ENCODE results near the gene CDC5L. TPM values are rescaled to one million over a fixed set of nuclear protein-coding genes. Genes with fewer than 3 reads are reported as not detected.
A peak's percentile ranks its signal among the peaks of the same experiment; 100 is the strongest.

CDC5L gene
- total and polyA plus RNA-seq, 7 donors = 10.9 to 33.3 (median 27.4) TPM

DNA sequence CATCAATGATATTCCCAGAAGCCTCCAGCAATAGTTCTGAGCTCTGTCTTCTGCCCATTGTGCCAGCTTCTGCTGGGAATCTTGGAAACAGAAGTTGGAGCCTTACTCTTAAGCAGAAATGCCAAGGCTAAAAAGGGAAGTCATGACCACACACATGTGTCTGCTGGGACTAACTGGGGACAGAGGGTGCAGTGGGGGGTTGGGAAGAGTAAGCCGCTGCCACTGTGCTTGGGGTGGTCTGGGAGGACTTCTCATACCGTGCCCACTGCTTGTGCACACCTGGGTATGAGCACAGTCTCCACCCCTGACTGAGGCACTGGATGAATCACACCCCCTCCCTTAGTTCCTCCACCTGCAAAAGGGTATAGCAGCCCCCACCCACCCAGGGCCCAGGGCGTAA lies 90.7 kb downstream of the CDC5L start:
- WGBS, 3 donors = 50 to 79% (median 61%) methylated on average over 3 of the region's 3 CpGs
- ATAC-seq = peak; percentile 29 to 84 (median 66)
- no peaks in the 10 kb centered on the region for H3K27me3 ChIP-seq (ENCODE audit: insufficient read depth in 3 of 3, low read length in 2 of 3)
- no peaks in the 10 kb centered on the region for H3K9me3 ChIP-seq
- intact Hi-C loops (cut with DNase I) = loop anchor here (5.0 to 10.0 kb wide), 5 partner anchors 174 to 1447 kb away; no protein-coding TSS in a partner anchor
- TF ChIP-seq, protein P1, sequence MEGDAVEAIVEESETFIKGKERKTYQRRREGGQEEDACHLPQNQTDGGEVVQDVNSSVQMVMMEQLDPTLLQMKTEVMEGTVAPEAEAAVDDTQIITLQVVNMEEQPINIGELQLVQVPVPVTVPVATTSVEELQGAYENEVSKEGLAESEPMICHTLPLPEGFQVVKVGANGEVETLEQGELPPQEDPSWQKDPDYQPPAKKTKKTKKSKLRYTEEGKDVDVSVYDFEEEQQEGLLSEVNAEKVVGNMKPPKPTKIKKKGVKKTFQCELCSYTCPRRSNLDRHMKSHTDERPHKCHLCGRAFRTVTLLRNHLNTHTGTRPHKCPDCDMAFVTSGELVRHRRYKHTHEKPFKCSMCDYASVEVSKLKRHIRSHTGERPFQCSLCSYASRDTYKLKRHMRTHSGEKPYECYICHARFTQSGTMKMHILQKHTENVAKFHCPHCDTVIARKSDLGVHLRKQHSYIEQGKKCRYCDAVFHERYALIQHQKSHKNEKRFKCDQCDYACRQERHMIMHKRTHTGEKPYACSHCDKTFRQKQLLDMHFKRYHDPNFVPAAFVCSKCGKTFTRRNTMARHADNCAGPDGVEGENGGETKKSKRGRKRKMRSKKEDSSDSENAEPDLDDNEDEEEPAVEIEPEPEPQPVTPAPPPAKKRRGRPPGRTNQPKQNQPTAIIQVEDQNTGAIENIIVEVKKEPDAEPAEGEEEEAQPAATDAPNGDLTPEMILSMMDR (IDR thresholded peaks at IDR 0.05) = no peak
- peaks cover 19% of the 10 kb centered on the region for H3K4me1 ChIP-seq
- DNase-seq = no peak
- H3K4me3 ChIP-seq = no peak overlapping the region
- no peak overlapping the region for H3K27ac ChIP-seq
- H3K36me3 ChIP-seq (ENCODE audit: insufficient read depth in 1 of 2, low read depth in 1 of 2) = no peaks in the 10 kb centered on the region

DNA sequence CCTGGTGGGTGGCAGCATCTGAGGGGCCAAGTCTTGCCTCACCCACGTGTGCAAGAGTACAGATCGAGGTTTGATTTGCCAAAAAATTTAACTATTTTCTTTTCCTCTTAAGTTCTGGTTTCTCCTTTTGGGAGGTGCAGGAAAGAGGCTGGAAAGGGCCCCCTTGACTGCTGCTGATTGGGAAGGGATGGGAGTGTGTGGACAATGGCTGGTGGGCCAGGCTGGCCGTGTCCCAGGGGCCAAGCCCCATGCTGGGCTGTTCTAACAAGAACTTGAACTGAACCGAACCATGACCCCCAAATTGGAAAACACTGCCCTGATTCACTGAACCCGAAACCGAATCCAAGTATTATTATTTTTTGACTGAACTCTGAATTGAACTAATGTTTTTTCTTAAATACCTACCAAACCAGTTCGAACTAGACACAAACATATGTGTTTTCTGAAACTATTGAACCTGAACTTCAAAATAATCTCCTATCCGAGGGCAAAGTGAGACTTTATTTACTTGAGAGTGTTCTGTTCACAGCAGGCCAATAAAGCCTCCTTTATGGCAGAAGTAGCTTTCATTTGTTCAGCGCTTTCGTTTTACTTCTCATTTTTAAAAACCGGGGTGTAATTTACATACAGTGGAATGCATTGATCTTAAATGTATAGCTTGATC lies 91.2 kb downstream of the CDC5L start:
- no peaks in the 10 kb centered on the region for H3K36me3 ChIP-seq (ENCODE audit: insufficient read depth in 1 of 2, low read depth in 1 of 2)
- TF ChIP-seq, protein P1 (IDR thresholded peaks at IDR 0.05) = no peak
- no peaks in the 10 kb centered on the region for H3K9me3 ChIP-seq
- WGBS, 3 donors = 79 to 84% (median 81%) methylated on average over 11 of the region's 11 CpGs
- no peaks in the 10 kb centered on the region for H3K27me3 ChIP-seq (ENCODE audit: insufficient read depth in 3 of 3, low read length in 2 of 3)
- peaks cover 19% of the 10 kb centered on the region for H3K4me1 ChIP-seq
- intact Hi-C loops (cut with DNase I) = loop anchor here (5.0 to 10.0 kb wide), 5 partner anchors 174 to 1446 kb away; no protein-coding TSS in a partner anchor
- no peak overlapping the region for H3K4me3 ChIP-seq
- ATAC-seq (no peak), DNase-seq (no peak)
- H3K27ac ChIP-seq = no peak overlapping the region

DNA sequence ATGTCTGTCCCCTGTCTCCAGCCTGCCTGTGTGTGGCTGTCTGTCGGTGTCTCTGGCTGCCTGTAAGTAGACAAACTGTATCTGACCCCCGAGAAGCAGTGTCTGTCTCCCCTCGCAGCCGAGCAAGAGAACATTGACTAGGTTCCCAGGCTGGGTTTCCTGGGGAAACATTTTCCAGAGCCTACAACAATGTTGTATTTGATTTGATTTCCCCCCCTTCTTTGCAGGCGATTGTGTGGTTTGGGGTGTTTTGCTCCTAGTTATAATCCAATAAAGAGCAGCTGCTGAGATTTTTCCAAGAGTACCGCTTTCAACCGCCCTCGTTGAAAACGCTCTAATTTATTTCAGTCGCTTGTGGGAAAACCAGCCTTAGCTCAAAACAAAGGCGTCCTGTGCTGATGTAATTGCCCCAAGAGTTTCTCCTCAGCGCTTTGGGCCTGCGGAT lies 92.6 kb downstream of the CDC5L start:
- no peaks in the 10 kb centered on the region for H3K9me3 ChIP-seq
- H3K36me3 ChIP-seq (ENCODE audit: insufficient read depth in 1 of 2, low read depth in 1 of 2) = no peaks in the 10 kb centered on the region
- no peaks in the 10 kb centered on the region for H3K27me3 ChIP-seq (ENCODE audit: insufficient read depth in 3 of 3, low read length in 2 of 3)
- H3K27ac ChIP-seq = no peak overlapping the region
- no peak overlapping the region for H3K4me3 ChIP-seq
- intact Hi-C loops (cut with DNase I) = no loop called here
- TF ChIP-seq, protein P1 (IDR thresholded peaks at IDR 0.05) = no peak
- 59 to 64% (median 60%) methylated on average over 13 of the region's 13 CpGs for WGBS, 3 donors
- H3K4me1 ChIP-seq = peaks cover 19% of the 10 kb centered on the region
- no peak for ATAC-seq
- no peak for DNase-seq

DNA sequence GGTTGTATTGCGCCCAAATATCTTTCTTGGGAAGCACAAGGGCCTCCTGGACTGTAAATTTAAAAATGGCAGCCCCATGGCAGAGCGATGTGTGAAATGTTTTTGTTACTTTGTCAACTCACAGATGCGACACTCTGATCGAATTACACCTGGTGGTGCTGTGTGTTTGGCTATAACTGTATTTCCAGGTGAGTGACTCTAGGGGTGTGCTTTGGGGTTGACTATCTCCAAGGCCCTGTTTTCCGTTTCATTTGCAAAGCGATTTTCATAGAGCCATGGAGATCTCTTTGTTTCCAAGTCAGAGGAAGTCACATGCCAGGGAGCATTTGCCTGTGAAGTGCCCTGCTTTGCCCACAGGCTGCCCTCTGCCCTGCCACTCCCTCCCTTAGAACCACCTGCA lies 93.5 kb downstream of the CDC5L start:
- no peaks in the 10 kb centered on the region for H3K27me3 ChIP-seq (ENCODE audit: insufficient read depth in 3 of 3, low read length in 2 of 3)
- no peaks in the 10 kb centered on the region for H3K36me3 ChIP-seq (ENCODE audit: insufficient read depth in 1 of 2, low read depth in 1 of 2)
- H3K27ac ChIP-seq = no peak overlapping the region
- peaks cover 16% of the 10 kb centered on the region for H3K4me1 ChIP-seq
- DNase-seq (no peak), ATAC-seq (no peak)
- TF ChIP-seq, protein P1 (IDR thresholded peaks at IDR 0.05) = no peak
- intact Hi-C loops (cut with DNase I) = no loop called here
- H3K9me3 ChIP-seq = no peaks in the 10 kb centered on the region
- WGBS, 3 donors = 93 to 96% (median 96%) methylated on average over 6 of the region's 6 CpGs
- H3K4me3 ChIP-seq = no peak overlapping the region

DNA sequence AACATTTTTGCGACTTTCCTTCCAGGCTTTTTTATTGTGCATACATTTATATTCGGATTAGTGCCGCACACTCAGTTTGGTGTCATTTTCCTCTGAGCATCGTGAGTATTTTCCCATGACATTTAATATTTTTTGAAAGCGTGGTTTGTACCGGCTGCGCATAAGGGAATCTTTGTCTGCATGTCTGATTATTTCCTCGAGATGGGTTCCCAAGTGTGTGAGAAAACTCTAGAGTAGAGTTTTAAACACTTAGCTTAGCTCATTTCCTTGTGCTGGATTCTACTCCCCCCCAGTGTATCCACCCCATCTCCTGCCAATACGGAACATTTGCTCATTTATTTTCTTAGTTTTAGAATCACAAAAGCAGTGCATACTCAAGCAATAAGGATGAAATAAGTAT lies 94.3 kb downstream of the CDC5L start:
- intact Hi-C loops (cut with DNase I) = no loop called here
- Histone ChIP-seq H3K36me3 (ENCODE audit: insufficient read depth in 1 of 2, low read depth in 1 of 2) (no peaks in the 10 kb centered on the region), H3K27me3 (ENCODE audit: insufficient read depth in 3 of 3, low read length in 2 of 3) (no peaks in the 10 kb centered on the region), H3K27ac (no peak overlapping the region), H3K4me3 (no peak overlapping the region), H3K9me3 (no peaks in the 10 kb centered on the region), H3K4me1 (peaks cover 16% of the 10 kb centered on the region)
- TF ChIP-seq, protein P1 (IDR thresholded peaks at IDR 0.05) = no peak
- ATAC-seq (no peak), DNase-seq (no peak)
- WGBS, 3 donors = 58 to 61% (median 61%) methylated on average over 9 of the region's 9 CpGs

All from psoas muscle (tissue), 8 donors.